Sigmoid colon (tissue), 4 donors: ENCODE measurements around the gene SLC25A25.

ENCODE experiments used
- CTCF ChIP-seq, 4 experiments: fragments of 450-650 bp in 3 of 4; fragments of 200-600 bp in 1 of 4; IDR thresholded peaks; one replicate each; pipeline ENCODE4 v1.5.1; 2016 to 2019; ENCODE audit warnings: antibody characterized with exemption in 4 of 4, mild to moderate bottlenecking in 3 of 4, moderate library complexity in 2 of 4
- POLR2A ChIP-seq, 2 donors: fragments of 450-650 bp; IDR thresholded peaks; one replicate each; pipeline ENCODE4 v1.6.1; 2016; ENCODE audit warnings: antibody characterized with exemption in 2 of 2, mild to moderate bottlenecking in 2 of 2, moderate library complexity in 2 of 2
- POLR2AphosphoS5 ChIP-seq, 4 donors: sonication (generic); formaldehyde crosslinking; IDR thresholded peaks; one replicate each; pipeline ENCODE4 v1.6.1; 2017; ENCODE audit warnings: antibody characterized with exemption in 4 of 4

GRCh38 chr9:128102861-128103588 lies 35.0 kb downstream of the SLC25A25 start:
- TF ChIP-seq POLR2AphosphoS5 (IDR thresholded peaks at IDR 0.05) (no peak), POLR2A (IDR thresholded peaks at IDR 0.05) (no peak), CTCF (IDR thresholded peaks at IDR 0.05) (no peak)
